GM21360 (cell line): Measurements from ENCODE around the gene PRSS16.
"Not testable (repeated sequence)": the region's sequence is repeated elsewhere in the genome, so short reads cannot be mapped to it uniquely, and the experiment has no call there.

ENCODE experiments used
- ATAC-seq: cut with Tn5 transposase; IDR thresholded peaks from one replicate; pipeline ENCODE4 v1.9.1; 2021; ENCODE audit warnings: mild to moderate bottlenecking, moderate library complexity; ENCODE audit not compliant: unreplicated experiment

PRSS16 gene, protein sequence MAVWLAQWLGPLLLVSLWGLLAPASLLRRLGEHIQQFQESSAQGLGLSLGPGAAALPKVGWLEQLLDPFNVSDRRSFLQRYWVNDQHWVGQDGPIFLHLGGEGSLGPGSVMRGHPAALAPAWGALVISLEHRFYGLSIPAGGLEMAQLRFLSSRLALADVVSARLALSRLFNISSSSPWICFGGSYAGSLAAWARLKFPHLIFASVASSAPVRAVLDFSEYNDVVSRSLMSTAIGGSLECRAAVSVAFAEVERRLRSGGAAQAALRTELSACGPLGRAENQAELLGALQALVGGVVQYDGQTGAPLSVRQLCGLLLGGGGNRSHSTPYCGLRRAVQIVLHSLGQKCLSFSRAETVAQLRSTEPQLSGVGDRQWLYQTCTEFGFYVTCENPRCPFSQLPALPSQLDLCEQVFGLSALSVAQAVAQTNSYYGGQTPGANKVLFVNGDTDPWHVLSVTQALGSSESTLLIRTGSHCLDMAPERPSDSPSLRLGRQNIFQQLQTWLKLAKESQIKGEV

DNA sequence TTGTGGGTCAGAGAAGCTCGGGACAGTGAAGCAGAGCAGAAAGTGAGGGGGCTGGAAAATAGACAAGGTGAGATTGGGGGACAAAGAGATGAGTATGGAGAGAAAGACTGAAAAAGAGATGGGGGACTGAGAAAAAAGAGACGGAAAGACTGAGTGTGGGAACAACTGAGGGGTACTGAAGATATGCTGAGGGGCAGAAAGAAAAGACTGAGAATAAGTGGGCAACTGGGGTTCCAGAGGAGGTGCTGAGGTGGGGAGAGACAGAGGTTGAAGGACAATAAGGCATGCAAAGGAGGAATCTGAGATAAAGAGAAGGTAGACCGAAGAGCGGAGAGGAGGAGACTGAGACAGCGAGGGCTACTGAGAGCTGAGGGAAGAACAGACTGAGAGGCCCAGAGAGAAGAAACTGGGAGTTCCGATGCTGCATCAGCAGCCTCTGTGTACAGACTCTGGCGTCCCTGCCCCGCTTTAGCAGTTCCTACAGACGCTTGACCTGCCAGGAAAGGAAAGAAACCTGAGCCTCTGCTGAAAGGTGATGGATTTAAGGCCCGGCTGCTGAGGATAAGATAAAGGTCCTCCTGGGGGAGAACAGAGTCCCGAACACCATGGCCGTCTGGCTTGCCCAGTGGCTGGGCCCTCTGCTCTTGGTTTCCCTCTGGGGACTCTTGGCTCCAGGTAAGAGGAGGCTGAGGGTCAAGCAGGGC lies at the start of gene PRSS16:
Gene PRSS16 (plus strand): TSS at position 569 of the 704 bp plus-strand sequence. CDS start 37 bp downstream, at position 606.
- ATAC-seq = no peak

DNA sequence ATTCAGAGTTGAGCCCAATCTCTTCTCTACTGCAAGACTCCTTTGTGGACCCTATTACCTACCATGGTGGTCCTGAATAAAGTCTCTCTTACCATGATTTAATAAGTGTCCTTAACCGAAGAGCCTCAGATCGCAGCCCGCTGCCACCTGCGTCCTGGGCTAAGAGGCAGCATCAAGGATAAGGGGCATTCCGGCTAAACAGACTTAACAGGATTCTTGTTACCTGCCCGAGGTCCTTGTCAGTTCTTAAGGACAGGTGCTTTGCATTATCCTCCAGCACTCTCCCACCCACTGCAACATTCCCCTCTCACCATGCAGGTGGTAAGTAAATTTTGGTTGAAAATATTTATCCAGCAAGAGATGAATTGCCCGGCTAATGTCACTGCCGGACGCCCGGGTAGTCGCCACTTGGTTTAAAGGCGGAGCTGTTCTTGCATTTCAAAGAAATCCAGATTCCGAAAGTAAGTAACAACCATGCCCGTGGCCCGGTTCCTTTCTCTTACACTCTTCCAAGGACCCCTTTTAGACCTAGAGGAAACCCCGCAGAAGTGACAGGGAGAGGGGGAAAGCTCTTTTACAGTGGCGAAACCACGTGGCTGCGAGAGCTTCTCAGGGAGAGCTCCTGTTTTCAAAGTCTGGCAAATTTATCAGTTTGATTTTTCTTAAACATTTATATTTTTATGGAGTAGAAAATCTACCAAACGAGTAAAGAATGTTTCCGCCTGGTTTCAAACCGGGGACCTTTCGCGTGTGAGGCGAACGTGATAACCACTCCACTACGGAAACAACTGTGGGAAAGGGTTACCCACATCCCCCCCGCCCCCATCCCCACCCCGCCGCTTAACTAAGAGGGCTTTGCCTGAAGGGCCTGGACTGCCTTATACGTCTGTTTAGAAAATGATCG lies 41.9 kb upstream of the PRSS16 start:
- no peak for ATAC-seq

DNA sequence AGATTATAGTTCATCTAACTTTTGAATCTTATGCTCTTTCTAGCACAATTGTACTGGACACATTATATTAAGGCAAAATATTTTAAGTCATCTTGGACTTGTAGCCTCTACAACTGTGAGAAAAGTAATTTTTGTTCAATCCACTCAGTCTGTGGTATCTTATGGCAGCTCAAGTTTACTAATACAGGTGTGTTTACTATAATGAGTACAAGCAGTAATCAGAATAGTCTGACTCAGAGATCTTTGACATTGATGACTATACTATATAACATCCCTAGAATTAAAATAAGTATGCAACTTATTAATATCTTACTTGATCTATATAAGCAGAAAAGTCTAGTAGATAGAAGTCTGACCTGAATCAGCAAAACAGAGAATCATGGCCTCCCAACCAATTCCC lies 40.7 kb upstream of the PRSS16 start:
- no peak for ATAC-seq

DNA sequence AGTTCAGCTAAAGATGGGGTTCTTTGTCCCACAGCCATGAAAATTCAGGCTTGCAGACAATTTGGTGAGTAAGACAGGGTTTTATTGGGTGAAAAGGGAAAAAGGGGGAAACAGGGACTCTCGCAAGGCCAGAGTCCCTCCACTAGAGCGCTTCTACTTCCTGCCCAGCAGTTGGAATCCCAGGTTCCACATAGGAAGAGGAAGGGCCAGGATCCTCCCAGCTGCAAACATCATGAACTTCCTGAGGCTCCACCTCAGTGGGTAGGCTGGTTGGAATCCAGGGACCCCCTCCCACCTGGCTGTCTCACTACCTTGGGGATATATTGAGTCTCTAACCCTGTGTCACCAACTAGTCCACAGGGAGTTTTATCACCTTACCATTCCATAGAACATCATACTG lies 39.5 kb upstream of the PRSS16 start:
- ATAC-seq = no peak

DNA sequence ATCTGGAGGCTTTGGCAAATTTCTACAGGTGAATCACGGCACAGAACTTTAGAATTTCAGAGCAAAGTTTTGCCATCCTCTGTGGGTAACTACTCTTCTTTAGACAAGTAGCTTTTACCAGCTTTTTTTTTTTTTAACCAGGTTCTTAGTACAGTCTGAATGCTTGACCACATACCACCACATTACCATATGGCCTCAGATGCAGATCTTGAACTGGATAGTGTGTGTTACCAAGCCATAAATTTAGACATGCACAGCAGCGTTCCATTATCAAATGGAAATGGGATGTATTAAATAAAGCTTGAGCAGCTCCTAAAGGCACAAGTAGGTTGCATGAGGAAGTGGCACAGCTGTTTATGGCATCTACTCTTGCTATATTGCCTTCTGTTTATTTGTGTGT lies 38.3 kb upstream of the PRSS16 start:
- no peak for ATAC-seq

DNA sequence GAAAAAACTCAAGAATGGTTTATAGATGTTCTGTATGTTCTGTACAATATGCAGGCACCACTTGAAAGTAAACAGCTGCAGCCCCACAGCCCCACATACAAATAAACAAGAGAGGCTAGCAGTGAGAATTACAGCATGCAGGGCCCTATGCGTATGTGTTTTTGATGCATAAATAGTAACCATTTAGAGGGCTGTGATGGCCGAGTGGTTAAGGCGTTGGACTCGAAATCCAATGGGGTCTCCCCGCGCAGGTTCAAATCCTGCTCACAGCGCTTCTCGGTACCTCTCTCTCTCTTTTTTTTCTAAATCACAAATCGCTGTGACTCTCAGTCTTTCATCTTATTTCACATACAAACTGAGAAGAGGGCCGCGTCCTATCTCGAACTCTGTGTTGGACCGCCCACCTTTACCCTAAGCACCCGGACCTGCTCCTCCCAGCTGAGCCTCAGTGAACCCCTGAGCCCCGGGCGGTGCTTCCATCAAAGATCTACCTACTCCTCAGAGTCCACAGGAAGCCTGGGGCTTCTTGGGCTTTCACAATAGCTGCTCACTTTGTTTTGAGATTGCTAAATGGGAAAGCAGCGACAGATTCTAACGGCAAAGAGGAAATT lies 37.7 kb upstream of the PRSS16 start:
- no peak for ATAC-seq

DNA sequence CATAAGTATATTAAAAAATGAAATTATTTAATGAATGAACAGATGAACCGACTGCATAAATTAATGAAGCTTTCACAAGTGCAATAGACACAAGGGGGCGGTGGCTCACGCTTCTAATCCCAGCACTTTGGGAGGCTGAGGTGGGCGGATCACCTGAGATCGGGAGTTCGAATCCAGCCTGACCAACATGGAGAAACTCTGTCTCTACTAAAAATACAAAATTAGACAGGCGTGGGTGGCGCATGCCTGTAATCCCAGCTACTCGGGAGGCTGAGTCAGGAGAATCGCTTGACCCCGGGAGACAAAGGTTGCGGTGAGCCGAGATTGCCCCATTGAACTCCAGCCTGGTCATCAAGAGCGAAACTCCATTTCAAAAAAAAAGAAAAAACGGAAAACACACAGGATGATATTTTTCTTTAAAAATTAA lies 34.4 kb upstream of the PRSS16 start:
- not testable (repeated sequence) for ATAC-seq

DNA sequence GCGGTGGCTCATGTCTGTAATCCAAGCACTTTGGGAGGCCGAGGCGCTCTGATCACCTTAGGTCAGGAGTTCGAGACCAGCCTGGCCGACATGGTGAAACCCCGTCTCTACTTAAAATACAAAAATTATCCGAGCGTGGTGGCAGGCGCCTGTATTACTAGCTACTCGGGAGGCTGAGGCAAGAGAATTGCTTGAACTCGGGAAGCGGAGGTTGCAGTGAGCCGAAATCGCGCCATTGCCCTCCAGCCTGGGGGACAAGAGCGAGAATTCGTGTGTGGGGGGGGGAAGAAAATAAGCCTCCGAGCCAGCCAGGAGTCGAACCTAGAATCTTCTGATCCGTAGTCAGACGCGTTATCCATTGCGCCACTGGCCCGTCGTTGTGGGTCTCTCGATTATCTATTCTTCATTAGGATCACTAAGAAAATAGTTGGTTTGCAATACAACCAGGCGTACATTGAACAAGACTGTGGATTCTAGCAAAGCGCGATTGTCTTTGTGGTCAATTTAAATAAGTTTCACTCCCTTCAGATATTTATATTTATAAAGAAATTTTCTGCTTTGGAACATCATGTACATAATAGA lies 33.9 kb upstream of the PRSS16 start:
- no peak for ATAC-seq

DNA sequence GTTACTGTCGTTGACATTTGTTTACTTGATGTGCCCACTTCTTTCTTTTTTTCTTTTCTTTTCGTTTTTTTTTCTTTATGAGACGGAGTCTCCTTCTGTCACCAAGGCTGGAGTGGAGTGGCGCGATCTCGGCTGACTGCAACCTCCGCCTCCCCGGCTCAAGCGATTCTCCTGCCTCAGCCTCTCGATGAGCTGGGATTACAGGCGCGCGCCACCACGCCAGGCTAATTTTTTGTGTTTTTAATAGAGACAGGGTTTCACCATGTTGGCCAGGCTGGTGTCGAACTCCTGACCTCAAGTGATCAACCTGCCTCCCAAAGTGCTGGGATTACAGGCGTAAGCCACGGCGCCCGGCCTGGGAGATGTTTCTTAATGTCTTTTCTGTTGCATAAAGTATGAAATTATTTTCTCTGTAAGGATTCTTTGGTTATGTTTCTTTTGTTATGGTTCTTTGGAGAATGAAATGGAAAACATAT lies 33.3 kb upstream of the PRSS16 start:
- no peak for ATAC-seq

DNA sequence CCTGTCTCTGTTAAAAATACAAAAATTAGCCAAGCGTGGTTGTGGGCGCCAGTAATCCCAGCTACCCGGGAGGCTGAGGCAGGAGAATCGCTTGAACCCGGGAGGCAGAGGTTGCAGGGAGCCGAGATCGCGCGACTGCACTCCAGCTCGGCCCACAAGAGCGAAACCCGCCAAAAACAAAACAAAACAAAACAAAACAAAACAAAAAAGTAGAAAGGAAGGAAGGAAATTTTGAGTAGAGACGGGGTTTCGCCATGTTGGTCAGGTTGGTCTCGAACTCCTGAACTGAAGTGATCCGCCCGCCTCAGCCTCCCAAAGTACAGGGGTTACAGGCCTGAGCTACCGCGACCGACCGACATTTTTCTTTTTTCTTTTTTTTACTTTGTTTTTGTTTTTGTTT lies 30.6 kb upstream of the PRSS16 start:
- ATAC-seq = no peak

DNA sequence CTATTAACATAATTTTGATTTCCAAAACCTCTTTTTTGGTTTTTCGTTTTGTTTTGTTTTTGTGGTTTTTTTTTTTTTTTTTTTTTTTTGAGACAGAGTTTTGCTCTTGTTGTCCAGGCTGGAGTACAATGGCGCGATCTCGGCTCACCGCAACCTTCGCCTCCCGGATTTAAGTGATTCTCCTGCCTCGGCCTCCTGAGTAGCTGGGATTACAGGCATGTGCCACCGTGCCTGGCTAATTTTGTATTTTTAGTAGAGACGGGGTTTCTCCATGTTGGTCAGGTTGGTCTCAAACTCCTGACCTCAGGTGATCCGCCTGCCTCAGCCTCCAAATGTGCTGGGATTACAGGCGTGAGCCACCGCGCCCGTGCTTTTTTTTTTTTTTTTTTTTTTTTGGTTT lies 24.5 kb upstream of the PRSS16 start:
- not testable (repeated sequence) for ATAC-seq

DNA sequence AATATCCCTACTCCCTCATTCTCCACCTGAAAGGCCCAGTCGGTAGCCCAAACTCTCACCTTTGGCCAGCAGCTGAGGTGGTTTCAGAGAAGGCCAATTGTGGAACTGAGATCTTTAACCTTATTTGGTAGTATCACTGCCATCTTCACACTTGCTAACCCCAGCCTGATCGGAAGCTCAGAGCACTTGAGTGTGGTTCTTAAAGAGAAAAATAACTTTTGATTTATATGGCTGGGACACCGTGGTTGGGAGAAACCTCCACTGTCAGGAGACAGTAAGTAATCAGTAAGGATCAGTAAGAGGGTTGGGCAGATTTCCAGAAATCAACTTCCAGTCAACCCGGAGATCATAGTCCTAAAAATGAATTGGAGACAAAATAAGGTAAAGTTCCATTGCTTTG lies 22.8 kb upstream of the PRSS16 start:
- ATAC-seq = no peak

DNA sequence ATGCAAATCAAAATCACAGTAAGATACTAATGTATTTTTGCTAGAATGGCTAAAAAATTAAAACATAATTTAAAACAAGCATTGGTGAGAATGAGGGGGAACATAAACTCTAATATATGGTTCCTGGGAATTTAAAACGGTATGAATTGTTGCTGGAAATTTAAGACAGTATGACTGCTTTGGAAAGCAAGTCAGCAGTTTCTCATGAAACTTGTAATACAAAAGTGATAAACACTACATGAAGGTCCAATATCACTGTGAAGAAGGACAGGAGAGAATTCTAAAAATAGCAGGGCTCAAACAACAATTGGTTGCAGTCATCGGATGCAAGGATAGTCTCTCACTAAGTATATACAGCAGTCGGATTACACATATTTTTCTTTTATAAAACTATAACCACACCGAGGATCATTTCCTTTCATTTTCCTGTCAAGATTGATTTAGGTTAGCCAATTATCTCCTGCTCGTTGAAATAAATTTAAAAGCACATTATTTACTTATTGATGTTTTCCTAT lies 18.5 kb upstream of the PRSS16 start:
- no peak for ATAC-seq

DNA sequence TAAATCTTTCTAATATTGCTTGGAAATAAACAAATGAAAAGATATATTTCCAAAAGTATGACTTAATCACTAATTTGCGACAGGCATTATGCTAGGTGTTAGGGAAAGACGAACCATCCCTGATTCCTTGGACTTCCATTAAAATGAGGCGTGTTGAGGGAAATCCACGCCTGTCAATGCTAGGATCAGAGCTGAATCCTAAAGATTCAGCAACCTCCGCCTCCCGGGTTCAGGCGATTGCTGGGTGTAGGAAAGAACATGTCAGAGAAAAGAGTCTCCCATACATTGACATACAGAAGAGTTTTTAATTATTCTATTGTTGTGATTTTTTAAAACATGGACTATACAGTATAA lies 16.8 kb upstream of the PRSS16 start:
- ATAC-seq = no peak

DNA sequence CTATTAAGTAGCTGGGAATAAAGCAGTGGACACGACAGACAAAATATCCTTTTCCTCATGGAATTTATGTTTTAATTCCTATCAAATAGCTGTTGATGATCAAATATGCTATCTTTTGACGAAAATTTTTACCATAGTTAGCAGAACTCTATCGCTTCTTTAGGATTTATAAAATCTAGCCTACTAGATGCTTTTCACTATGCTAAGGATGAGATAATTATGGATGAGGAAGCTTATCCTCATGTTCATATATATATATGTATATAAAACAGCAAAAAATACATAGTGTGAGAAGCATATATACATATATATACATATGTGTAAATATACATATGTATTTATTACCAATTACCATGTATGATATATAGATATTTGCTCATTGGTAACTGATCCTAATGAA lies 12.9 kb upstream of the PRSS16 start:
- ATAC-seq = no peak

DNA sequence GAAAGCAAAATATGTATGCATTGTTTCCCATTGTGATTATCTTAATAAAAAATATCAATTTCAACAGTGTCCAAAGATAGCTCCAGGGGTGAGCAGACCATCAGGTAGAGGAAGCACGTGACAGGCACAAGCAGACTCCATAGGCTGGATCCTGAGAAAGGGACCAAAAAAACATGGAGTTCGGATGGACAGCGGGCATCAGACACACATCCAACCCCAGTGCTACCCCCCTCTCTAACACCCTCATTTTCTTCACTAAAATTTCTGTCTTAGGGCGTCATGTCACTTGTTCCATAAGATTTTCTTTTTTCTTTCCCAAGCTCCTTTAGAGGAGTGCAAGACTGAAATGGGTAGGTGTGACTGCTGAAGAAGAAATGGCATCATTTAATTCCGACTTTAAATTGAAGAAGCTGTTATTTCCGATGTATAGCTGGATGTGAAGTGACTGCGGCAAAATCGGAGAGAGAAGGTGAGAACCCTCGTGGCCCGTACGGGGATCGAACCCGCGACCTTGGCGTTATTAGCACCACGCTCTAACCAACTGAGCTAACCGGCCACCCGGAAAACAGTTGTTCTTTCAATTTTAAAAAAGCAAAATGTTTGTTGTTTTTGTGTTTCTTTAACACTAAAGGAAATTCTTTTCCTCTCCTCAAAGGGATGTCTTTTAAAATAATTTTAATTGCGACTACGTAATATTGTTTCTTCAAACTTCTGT lies 10.3 kb upstream of the PRSS16 start:
- no peak for ATAC-seq

DNA sequence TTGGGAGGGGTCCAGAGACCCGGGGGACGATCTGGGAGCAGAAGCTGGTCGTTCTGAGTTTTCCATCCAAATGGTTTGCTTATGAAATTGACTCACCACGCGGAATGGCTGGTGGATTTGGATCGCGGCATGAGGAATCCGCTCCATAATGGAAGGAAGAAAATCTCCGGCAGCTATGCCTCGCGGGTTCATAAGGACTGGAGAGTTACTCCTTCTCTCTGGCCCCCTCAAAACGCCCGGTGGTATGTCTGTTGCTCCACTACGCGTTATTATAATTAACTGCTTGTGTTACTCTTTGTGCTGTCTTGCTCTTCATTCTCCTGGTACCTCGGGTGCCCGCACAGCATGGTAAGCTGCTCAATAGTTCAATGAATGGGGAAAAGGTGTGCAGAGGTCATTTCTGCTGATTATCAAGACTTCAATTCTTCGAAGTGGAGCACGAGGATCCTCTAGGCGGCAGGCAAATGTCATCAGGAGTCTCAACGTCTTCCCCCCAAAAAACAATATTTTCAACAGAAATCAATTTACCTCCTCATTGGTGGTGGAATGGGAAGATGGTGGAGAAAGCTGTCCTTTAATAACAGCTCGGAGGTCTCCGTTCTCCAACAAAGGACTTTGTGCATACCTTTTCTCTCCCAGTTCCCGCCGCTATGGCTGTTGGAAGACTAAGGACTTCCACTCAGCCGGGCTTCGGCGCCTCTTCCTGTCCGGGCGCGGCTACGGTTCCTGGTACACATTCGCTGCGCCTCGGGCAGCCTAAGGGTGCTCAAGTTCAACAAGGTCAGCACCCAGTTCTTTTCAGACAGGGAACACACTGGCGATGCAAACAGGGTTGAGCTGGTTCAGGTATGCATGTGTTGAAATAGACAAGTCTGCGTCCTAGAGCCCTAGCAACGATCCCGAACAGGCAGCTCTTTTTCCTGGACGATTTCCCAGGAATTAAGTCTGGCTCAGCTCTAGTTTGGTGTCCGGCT lies 9.2 kb upstream of the PRSS16 start:
- ATAC-seq = no peak

DNA sequence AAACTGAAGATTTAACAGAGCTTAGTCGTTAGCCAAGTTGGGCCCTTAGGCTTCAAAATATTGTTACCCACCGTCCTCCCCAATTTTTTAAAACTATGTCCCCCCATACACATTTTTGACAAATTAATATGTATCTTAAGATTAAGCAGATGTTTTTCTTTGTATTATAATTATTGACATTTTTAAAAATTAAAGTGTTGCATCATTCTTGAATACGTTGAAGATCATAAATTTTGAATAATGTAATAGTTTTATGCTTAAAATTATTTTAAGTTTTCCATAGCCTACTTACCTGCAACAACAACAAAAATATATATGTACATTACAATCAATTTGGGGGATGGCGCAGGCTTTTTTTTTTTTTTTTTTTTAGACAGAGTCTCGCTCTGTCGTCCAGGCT lies 8.2 kb upstream of the PRSS16 start:
- ATAC-seq = no peak
